MM.1S (cell line): ENCODE measurements around the gene WDR4.

Experiments
- EZH2 ChIP-seq: fragments of 300-600 bp; sonication (generic); optimal IDR thresholded peaks from 2 replicates; pipeline ENCODE3; 2017; ENCODE audit warnings: low read depth, mild to moderate bottlenecking, antibody characterized with exemption, low read length, mixed read lengths
- EZH2phosphoT487 ChIP-seq: fragments of 300-600 bp; sonication (generic); IDR thresholded peaks from 2 replicates; pipeline ENCODE4 v1.6.1; 2018; ENCODE audit warnings: antibody characterized with exemption, low read length
- TF ChIP-seq, protein P1 (sequence below): fragments of 300-600 bp; sonication (generic); IDR thresholded peaks from 2 replicates; pipeline ENCODE4 v1.5.1; 2016; ENCODE audit warnings: antibody characterized with exemption, low read length, mixed read lengths

GRCh38 chr21:42847051-42847707, 32.2 kb downstream of the WDR4 start:
- TF ChIP-seq, protein P1, sequence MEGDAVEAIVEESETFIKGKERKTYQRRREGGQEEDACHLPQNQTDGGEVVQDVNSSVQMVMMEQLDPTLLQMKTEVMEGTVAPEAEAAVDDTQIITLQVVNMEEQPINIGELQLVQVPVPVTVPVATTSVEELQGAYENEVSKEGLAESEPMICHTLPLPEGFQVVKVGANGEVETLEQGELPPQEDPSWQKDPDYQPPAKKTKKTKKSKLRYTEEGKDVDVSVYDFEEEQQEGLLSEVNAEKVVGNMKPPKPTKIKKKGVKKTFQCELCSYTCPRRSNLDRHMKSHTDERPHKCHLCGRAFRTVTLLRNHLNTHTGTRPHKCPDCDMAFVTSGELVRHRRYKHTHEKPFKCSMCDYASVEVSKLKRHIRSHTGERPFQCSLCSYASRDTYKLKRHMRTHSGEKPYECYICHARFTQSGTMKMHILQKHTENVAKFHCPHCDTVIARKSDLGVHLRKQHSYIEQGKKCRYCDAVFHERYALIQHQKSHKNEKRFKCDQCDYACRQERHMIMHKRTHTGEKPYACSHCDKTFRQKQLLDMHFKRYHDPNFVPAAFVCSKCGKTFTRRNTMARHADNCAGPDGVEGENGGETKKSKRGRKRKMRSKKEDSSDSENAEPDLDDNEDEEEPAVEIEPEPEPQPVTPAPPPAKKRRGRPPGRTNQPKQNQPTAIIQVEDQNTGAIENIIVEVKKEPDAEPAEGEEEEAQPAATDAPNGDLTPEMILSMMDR = no peak
- TF ChIP-seq EZH2phosphoT487 (no peak), EZH2 (no peak)
